SK-N-SH treated with all-trans-retinoic acid at 6 μM for 48 hours (cell line): ENCODE results near the gene VSTM4.

Experiments
- ATAC-seq: fragments of 200-7000 bp; cut with Tn5 transposase; 3 replicates; pipeline ENCODE4 v1.9.1; 2020; ENCODE audit warnings: mild to moderate bottlenecking, moderate library complexity
- ARNTL ChIP-seq: fragments of 450-650 bp; formaldehyde crosslinking; IDR thresholded peaks from 2 replicates; pipeline ENCODE4 v1.5.0; 2020; ENCODE audit warnings: low read depth, mild to moderate bottlenecking, moderate library complexity, borderline replicate concordance
- BACH2 ChIP-seq: fragments of 250-450 bp; sonication (Bioruptor Pico); IDR thresholded peaks from 2 replicates; pipeline ENCODE4 v1.9.0; 2021; ENCODE audit warnings: mild to moderate bottlenecking, borderline replicate concordance
- CREB5 ChIP-seq: fragments of 250-450 bp; sonication (Bioruptor Pico); IDR thresholded peaks from 2 replicates; pipeline ENCODE4 v1.5.1; 2020; ENCODE audit warnings: low read depth, mild to moderate bottlenecking, moderate library complexity
- CSRNP3 ChIP-seq: fragments of 250-450 bp; sonication (Bioruptor Pico); IDR thresholded peaks from 2 replicates; pipeline ENCODE4 v1.5.1; 2021; ENCODE audit warnings: mild to moderate bottlenecking, moderate library complexity
- ESRRG ChIP-seq: fragments of 250-450 bp; sonication (Bioruptor Pico); IDR thresholded peaks from 2 replicates; pipeline ENCODE4 v1.6.1; 2021; ENCODE audit warnings: mild to moderate bottlenecking
- ISL1 ChIP-seq: fragments of 250-450 bp; sonication (Bioruptor Pico); IDR thresholded peaks from 2 replicates; pipeline ENCODE4 v2.1.2; 2022; ENCODE audit warnings: mild to moderate bottlenecking, moderate library complexity
- OSR1 ChIP-seq: fragments of 250-450 bp; sonication (Bioruptor Pico); IDR thresholded peaks from 2 replicates; pipeline ENCODE4 v1.8.0; 2022; ENCODE audit warnings: moderate library complexity, mild to moderate bottlenecking, inconsistent platforms
- PATZ1 ChIP-seq: fragments of 250-450 bp; sonication (Bioruptor Pico); IDR thresholded peaks from 2 replicates; pipeline ENCODE4 v1.8.0; 2020; ENCODE audit warnings: mild to moderate bottlenecking, moderate library complexity, borderline replicate concordance
- POU6F1 ChIP-seq: fragments of 250-450 bp; sonication (Bioruptor Pico); IDR thresholded peaks from 2 replicates; pipeline ENCODE4 v1.8.0; 2021; ENCODE audit warnings: low read depth, mild to moderate bottlenecking, moderate library complexity, borderline replicate concordance
- PPARA ChIP-seq: fragments of 250-450 bp; sonication (Bioruptor Pico); IDR thresholded peaks from 2 replicates; pipeline ENCODE4 v1.5.0; 2020; ENCODE audit warnings: mild to moderate bottlenecking, borderline replicate concordance
- RARB ChIP-seq: fragments of 250-450 bp; sonication (Bioruptor Pico); IDR thresholded peaks from 2 replicates; pipeline ENCODE4 v1.8.0; 2021; ENCODE audit warnings: mild to moderate bottlenecking, moderate library complexity
- SNAI2 ChIP-seq: fragments of 250-450 bp; sonication (Bioruptor Pico); IDR thresholded peaks from 2 replicates; pipeline ENCODE4 v1.5.0; 2020; ENCODE audit warnings: mild to moderate bottlenecking, moderate library complexity
- TCF4 ChIP-seq: fragments of 250-450 bp; sonication (Bioruptor Pico); IDR thresholded peaks from 2 replicates; pipeline ENCODE4 v1.8.0; 2021; ENCODE audit warnings: mild to moderate bottlenecking, moderate library complexity, borderline replicate concordance
- TOX ChIP-seq: fragments of 250-450 bp; sonication (Bioruptor Pico); IDR thresholded peaks from 2 replicates; pipeline ENCODE4 v1.8.0; 2021; ENCODE audit warnings: mild to moderate bottlenecking, moderate library complexity, borderline replicate concordance
- TSHZ2 ChIP-seq: fragments of 250-450 bp; sonication (Bioruptor Pico); IDR thresholded peaks from 2 replicates; pipeline ENCODE4 v1.5.0; 2020; ENCODE audit warnings: mild to moderate bottlenecking, moderate library complexity
- ZC3H10 ChIP-seq: fragments of 250-450 bp; sonication (Bioruptor Pico); IDR thresholded peaks from 2 replicates; pipeline ENCODE4 v1.5.1; 2021; ENCODE audit warnings: mild to moderate bottlenecking, moderate library complexity
- ZFP30 ChIP-seq: fragments of 450-650 bp; formaldehyde crosslinking; IDR thresholded peaks from 2 replicates; pipeline ENCODE4 v1.5.0; 2022; ENCODE audit warnings: mild to moderate bottlenecking, moderate library complexity
- ZNF70 ChIP-seq: fragments of 450-650 bp; formaldehyde crosslinking; IDR thresholded peaks from 2 replicates; pipeline ENCODE4 v1.5.0; 2020; ENCODE audit warnings: mild to moderate bottlenecking, moderate library complexity
- ZNF8 ChIP-seq: fragments of 450-650 bp; formaldehyde crosslinking; IDR thresholded peaks from 2 replicates; pipeline ENCODE4 v1.5.0; 2020; ENCODE audit warnings: mild to moderate bottlenecking, moderate library complexity

The VSTM4 gene

GRCh38 chr10:49079499-49079898 lies 35.8 kb downstream of the VSTM4 start:
- ATAC-seq, result no peak
- TF ChIP-seq PPARA (CRISPR knock-in tag) (no peak), POU6F1 (CRISPR knock-in tag) (no peak), CSRNP3 (CRISPR knock-in tag) (no peak), ZC3H10 (CRISPR knock-in tag) (no peak)
- TF ChIP-seq, all 23 proteins: peak for 0

- ATAC-seq, result no peak
- TF ChIP-seq OSR1 (CRISPR knock-in tag) (no peak), SNAI2 (CRISPR knock-in tag) (no peak), PATZ1 (CRISPR knock-in tag) (no peak)
Observed at GRCh38 chr10:49079072-49079471, 36.2 kb downstream of the VSTM4 start.

- no peak for ATAC-seq
- TF ChIP-seq ISL1 (CRISPR knock-in tag), result no peak
- TF ChIP-seq SNAI2 (CRISPR knock-in tag), result no peak
- no peak for TF ChIP-seq ZFP30 (CRISPR knock-in tag)
- no peak for TF ChIP-seq PPARA (CRISPR knock-in tag)
- no peak for TF ChIP-seq ZNF8 (CRISPR knock-in tag)
- no peak for TF ChIP-seq CSRNP3 (CRISPR knock-in tag)
Observed at GRCh38 chr10:49078433-49078832, 36.9 kb downstream of the VSTM4 start.

GRCh38 chr10:49076741-49077521 lies 38.4 kb downstream of the VSTM4 start:
- ATAC-seq, result no peak
- no peak for TF ChIP-seq CREB5 (CRISPR knock-in tag)
- no peak for TF ChIP-seq PATZ1 (CRISPR knock-in tag)
- no peak for TF ChIP-seq ARNTL (CRISPR knock-in tag)
- no peak for TF ChIP-seq BACH2
- no peak for TF ChIP-seq TCF4
- TF ChIP-seq SNAI2 (CRISPR knock-in tag), result no peak
- TF ChIP-seq TSHZ2 (CRISPR knock-in tag), result no peak
- no peak for TF ChIP-seq POU6F1 (CRISPR knock-in tag)
- no peak for TF ChIP-seq TOX (CRISPR knock-in tag)
- no peak for TF ChIP-seq ZNF70 (CRISPR knock-in tag)
- TF ChIP-seq RARB (CRISPR knock-in tag), result no peak
- no peak for TF ChIP-seq OSR1 (CRISPR knock-in tag)
- no peak for TF ChIP-seq ESRRG (CRISPR knock-in tag)
